ENCODE results near the gene DDX5.
A peak's percentile ranks its signal among the peaks of the same experiment; 100 is the strongest.

Gene DDX5

GRCh38 chr17:64506201-64506575 lies at the start of gene DDX5:
Gene DDX5, minus strand, starts transcription at chr17:64506289. Its CDS starts 170 bp downstream, at chr17:64506119.
- peak; percentile 92 for DNase-seq

DNA sequence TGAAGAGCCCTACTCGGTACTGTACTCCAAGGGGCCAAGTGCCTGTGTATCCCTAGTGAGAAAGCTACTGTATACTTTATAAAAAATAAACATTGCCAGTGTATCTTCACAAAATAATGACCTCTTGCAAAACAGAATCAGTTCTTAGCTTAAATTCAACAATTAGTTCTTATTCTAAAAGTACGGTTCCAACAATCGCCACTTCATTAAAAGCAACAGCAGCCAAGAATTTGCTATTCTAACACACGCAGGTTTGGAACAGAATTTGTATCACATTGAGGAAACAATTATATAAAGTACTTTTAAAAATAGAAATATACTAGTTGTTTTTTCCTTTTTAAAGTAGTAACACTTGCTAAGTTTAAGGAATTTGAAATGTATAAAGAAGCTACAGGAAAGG lies 49.2 kb upstream of the DDX5 start:
- no peak for DNase-seq

DNA sequence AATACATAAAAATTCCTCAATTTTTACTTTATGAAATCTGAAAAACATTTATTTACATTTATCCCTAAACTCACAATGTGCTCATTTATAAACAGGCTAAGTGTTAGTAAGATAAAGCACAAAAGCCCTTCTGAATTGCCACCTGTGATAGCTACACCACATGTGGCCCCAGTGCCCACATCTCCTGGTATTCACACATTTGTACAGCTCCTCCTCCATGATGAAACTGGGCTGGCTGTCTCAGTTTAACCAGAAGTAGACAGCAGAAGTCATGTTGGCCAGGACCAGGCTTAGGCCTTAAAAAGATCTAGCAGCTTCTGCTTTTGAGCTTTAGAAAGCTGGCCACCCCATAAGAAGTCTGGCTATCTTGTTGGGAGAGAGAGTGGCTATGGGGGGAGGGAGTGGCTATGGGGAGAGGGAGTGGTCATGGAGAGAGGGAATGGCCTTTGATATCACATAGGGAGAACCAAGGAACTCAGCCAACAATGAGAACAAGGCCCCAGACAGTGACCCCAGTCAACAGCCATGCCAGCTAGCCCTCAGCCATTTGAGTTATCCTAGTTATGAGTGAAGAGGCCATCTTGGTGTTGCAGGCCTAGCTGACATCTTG lies 48.0 kb upstream of the DDX5 start:
- DNase-seq = no peak

- DNase-seq = no peak
Observed at GRCh38 chr17:64551461-64551860, 45.4 kb upstream of the DDX5 start.

DNA sequence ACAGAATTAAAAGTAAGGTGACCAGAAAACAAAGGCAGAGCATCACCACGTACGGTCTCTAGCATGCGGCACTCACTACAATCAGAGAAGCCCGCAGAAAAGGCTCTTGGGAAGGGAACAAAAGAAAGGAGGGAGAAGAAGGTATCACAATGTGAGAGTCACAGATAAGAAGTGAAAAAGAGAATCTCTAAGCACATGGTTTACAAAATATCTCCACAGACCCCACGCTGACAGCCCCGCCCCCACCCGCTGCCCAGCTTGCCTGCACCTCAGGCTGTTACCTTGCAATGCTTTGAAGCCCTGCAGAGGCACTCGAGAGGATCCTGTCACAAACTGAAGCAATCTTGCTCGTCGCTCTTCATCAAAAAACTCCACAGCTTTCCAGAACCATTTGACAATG lies 41.2 kb upstream of the DDX5 start:
- DNase-seq = no peak

GRCh38 chr17:64546716-64547115 lies 40.6 kb upstream of the DDX5 start:
- DNase-seq = no peak

GRCh38 chr17:64544742-64545141 lies 38.7 kb upstream of the DDX5 start:
- no peak for DNase-seq

DNA sequence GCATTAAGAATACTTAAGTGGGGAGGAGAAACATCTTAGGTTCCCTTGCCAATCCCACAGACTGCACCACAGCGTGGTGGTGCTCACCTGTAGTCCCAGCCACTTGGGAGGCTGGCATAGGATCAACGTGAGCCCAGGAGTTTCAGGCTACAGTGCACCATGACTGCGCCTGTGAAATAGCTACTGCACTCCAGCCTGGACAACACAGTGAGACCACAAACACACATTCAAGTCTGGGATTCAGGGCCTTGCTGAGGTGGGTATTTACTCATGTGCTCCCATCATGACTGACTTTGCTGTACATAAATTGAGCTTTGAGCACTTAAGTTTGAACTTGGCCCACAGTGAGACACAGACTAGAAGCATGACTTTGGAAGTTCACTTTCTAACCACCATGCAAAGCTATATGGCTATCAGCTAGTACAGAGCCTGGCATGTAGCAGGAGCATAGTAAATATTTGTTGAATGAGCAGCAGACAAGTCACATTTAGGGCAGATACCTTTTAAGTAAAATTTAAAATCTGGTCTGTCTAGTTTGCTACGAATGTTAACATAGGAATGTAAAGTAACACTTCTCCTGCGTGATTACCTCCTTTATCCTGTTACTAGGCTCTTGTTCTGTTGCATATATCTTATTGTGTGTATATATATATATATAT lies 34.2 kb upstream of the DDX5 start:
- DNase-seq = no peak

GRCh38 chr17:64538508-64539130 lies 32.5 kb upstream of the DDX5 start:
- DNase-seq = no peak

DNA sequence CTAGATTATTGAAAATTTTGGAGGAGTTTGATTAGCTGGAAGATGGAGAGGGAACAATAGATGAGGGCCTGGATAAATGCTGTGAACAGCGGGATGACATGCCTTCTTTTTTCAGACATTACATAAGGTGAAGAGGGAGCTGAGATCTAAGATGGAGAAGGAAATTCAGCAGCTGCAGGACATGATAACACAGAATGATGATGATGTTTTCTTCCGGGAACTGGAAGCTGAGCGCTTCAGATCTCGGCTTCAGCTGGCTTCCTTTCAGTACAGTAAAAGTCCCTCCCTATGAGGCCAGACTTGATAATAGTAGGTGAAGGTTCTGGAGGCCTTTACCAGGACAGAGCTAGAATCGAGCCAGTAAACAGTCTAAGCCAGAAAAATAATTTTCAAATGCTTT lies 31.4 kb upstream of the DDX5 start:
- DNase-seq = no peak

- no peak for DNase-seq
Observed at GRCh38 chr17:64536913-64537312, 30.8 kb upstream of the DDX5 start.

DNA sequence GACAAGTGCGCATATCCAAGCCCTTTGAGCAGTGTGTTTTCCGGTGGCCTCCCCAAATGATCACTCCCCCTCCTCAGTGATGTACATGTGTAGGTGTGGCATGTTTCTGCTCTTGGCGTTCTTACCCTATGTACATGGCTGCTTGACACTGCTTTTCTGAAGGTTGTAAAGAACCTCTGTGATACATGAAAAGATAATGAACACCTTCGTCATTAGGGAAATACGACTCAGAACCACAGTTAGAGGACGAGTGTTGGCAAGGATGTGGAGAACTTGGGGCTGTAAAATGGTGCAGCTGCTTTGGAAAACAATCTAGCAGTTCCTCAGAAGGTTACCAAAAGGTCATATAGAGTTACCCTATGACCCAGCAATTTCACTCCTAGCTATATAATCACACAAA lies 29.3 kb upstream of the DDX5 start:
- DNase-seq = no peak

DNA sequence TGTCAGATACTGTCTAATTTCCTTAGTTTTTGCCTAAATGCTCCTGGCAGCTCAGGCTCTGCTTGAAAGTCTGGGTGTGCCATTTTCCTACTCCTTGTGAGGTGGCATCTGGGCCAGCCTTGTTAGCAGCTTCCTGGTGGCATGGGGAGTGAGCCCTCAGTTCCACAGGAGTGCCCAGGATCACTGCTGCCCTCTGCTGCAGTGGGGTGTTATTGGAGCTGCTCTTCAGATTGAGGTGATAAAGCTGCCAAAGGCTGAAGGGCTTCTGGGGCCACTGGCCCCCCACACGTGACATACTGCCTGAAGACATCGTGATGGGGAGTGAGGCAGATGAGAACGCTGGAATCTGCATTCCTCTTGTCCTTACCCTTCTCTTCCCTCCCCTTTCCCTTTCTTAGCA lies 28.1 kb upstream of the DDX5 start:
- DNase-seq = no peak

- no peak for DNase-seq
Observed at GRCh38 chr17:64533784-64534183, 27.7 kb upstream of the DDX5 start.

- DNase-seq = no peak
Observed at GRCh38 chr17:64532409-64532808, 26.3 kb upstream of the DDX5 start.

- DNase-seq = no peak
Observed at GRCh38 chr17:64531955-64532371, 25.9 kb upstream of the DDX5 start.

- no peak for DNase-seq
Observed at GRCh38 chr17:64529221-64529620, 23.1 kb upstream of the DDX5 start.

- DNase-seq = no peak
Observed at GRCh38 chr17:64527914-64528313, 21.8 kb upstream of the DDX5 start.

DNA sequence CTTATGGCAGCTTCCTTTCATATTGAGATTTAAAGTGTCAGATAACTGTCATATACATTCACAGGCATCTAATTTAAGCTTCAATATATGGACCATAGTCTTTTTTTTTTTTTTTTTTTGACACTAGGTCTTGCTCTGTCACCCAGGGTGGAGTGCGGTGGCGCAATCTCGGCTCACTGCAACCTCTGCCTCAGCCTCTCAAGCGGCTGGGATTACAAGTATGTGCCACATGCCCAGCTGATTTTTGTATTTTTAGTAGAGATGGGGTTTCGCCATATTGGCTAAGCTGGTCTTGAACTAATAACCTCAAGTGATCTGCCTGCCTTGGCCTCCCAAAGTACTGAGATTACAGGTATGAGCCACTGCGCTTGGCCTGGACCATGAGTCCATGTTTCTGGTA lies 14.3 kb upstream of the DDX5 start:
- no peak for DNase-seq

DNA sequence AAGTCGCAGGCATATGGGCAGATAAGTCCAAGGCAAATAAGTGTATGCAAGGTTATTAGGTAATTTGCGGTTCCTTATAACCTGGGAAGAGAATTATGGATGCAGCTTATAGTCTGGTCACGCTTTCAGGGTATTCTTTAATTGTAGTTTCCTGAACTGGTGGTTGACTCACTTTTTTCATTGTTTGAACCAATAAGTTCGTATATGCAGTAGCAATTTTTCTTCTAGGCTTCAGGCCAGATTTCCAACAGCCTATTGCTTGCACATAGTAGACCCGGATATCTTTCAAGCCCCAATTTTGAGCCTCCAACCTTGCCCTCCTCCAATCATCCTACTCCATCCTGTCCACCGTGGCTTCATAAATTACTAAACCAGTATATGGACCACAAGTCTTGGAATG lies 13.5 kb upstream of the DDX5 start:
- no peak for DNase-seq

GRCh38 chr17:64515829-64516228 lies 9.7 kb upstream of the DDX5 start:
- DNase-seq = no peak

- peak; percentile 50 for DNase-seq
Observed at GRCh38 chr17:64515419-64515818, 9.3 kb upstream of the DDX5 start.

DNA sequence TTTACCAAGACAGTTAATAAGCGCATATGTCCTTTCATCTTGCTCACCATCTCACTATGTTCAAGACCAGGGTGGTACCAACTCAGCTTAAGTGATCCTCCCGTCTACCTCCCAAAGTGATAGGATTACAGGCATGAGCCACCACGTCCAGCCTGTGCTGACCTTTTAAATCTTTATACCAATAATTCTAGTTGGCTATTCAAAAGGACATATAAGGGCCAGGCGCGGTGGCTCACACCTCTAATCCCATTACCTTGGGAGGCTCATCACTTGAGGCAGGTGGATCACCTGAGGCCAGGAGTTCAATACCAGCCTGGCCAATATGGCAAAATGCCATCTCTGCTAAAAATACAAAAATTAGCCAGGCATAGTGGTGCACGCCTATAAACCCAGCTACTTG lies 3.1 kb upstream of the DDX5 start:
- DNase-seq = no peak

GRCh38 chr17:64508683-64509082 lies 2.6 kb upstream of the DDX5 start:
- no peak for DNase-seq

- peak; percentile 27 for DNase-seq
Observed at GRCh38 chr17:64507413-64507782, 1.3 kb upstream of the DDX5 start.
